Renal pelvis (tissue), 4 donors: ENCODE data around the gene UBR4. TPM values are rescaled to one million over a fixed set of nuclear protein-coding genes. Genes with fewer than 3 reads are reported as not detected.
"Not testable (repeated sequence)": the region's sequence is repeated elsewhere in the genome, so short reads cannot be mapped to it uniquely, and the experiment has no call there.

Source experiments
- DNase-seq: peaks from one replicate; pipeline ENCODE4 v3.0.0-alpha.2; 2013
- polyA plus RNA-seq, 3 donors: library from polyadenylated mRNA; unstranded; fragments of 120-200 nt; gene quantifications; one replicate each; pipeline ENCODE4 v1.2.1, GENCODE V29; 2013; ENCODE audit not compliant: insufficient read length in 3 of 3

The UBR4 gene
- polyA plus RNA-seq, 3 donors: 124 to 171 (median 147) TPM

GRCh38 chr1:19197845-19198244 lies 12.2 kb downstream of the UBR4 start:
- no peak for DNase-seq

- no peak for DNase-seq
Observed at GRCh38 chr1:19196331-19196730, 13.7 kb downstream of the UBR4 start.

GRCh38 chr1:19193004-19193403 lies 17.1 kb downstream of the UBR4 start:
- DNase-seq: no peak

GRCh38 chr1:19191811-19192210 lies 18.3 kb downstream of the UBR4 start:
- DNase-seq: no peak

- no peak for DNase-seq
Observed at GRCh38 chr1:19190468-19190867, 19.6 kb downstream of the UBR4 start.

- DNase-seq: no peak
Observed at GRCh38 chr1:19189270-19189669, 20.8 kb downstream of the UBR4 start.

GRCh38 chr1:19187852-19188251 lies 22.2 kb downstream of the UBR4 start:
- DNase-seq: no peak

GRCh38 chr1:19186001-19186400 lies 24.1 kb downstream of the UBR4 start:
- DNase-seq: no peak

GRCh38 chr1:19182223-19182622 lies 27.8 kb downstream of the UBR4 start:
- no peak for DNase-seq

GRCh38 chr1:19180265-19180657 lies 29.8 kb downstream of the UBR4 start:
- DNase-seq: not testable (repeated sequence)

- peak; percentile 5 for DNase-seq
Observed at GRCh38 chr1:19179597-19180264, 30.3 kb downstream of the UBR4 start.

GRCh38 chr1:19178734-19179398 lies 31.2 kb downstream of the UBR4 start:
- no peak for DNase-seq

- no peak for DNase-seq
Observed at GRCh38 chr1:19177811-19178210, 32.3 kb downstream of the UBR4 start.

- no peak for DNase-seq
Observed at GRCh38 chr1:19169642-19170041, 40.4 kb downstream of the UBR4 start.

- DNase-seq: no peak
Observed at GRCh38 chr1:19167140-19167539, 42.9 kb downstream of the UBR4 start.

- DNase-seq: no peak
Observed at GRCh38 chr1:19166066-19166465, 44.0 kb downstream of the UBR4 start.

GRCh38 chr1:19165501-19165900 lies 44.6 kb downstream of the UBR4 start:
- DNase-seq: no peak

- DNase-seq: peak; percentile 47
Observed at GRCh38 chr1:19164274-19165015, 45.6 kb downstream of the UBR4 start.

- DNase-seq: no peak
Observed at GRCh38 chr1:19163261-19163660, 46.8 kb downstream of the UBR4 start.

- no peak for DNase-seq
Observed at GRCh38 chr1:19160831-19161230, 49.2 kb downstream of the UBR4 start.

- no peak for DNase-seq
Observed at GRCh38 chr1:19157653-19158052, 52.4 kb downstream of the UBR4 start.

GRCh38 chr1:19156676-19157075 lies 53.4 kb downstream of the UBR4 start:
- DNase-seq: peak; percentile 20

GRCh38 chr1:19154876-19155275 lies 55.2 kb downstream of the UBR4 start:
- DNase-seq: no peak
